ENCODE data around the gene STKLD1. TPM values are rescaled to one million over a fixed set of nuclear protein-coding genes. Genes with fewer than 3 reads are reported as not detected.

STKLD1 gene
- total RNA-seq, 4 donors from 2014 or later = 0.68 to 1.5 TPM; not detected in 2

DNA sequence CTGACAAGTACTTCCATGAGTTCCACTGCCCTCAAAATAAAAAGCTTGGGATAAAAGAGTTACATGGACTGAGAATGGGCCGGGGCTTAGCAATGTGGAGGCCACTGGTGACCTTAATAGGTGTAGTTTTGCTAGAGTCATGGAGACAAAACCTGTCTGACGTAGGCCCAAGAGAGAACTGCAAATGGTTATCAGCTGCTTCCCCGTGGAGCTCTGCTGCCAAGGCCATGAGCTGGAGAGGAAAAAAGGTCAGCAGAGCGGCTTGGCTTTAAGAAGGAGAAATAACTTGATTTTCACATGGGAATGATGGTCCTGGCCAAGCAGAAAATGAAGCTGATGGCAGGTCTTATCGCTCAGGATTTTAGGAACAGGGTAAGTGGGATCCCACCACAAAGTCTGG, 36.5 kb upstream of the STKLD1 start:
- TF ChIP-seq POLR2AphosphoS5 (IDR thresholded peaks at IDR 0.05) = no peak
- TF ChIP-seq, protein P1, sequence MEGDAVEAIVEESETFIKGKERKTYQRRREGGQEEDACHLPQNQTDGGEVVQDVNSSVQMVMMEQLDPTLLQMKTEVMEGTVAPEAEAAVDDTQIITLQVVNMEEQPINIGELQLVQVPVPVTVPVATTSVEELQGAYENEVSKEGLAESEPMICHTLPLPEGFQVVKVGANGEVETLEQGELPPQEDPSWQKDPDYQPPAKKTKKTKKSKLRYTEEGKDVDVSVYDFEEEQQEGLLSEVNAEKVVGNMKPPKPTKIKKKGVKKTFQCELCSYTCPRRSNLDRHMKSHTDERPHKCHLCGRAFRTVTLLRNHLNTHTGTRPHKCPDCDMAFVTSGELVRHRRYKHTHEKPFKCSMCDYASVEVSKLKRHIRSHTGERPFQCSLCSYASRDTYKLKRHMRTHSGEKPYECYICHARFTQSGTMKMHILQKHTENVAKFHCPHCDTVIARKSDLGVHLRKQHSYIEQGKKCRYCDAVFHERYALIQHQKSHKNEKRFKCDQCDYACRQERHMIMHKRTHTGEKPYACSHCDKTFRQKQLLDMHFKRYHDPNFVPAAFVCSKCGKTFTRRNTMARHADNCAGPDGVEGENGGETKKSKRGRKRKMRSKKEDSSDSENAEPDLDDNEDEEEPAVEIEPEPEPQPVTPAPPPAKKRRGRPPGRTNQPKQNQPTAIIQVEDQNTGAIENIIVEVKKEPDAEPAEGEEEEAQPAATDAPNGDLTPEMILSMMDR (IDR thresholded peaks at IDR 0.05) = no peak
- no peak for TF ChIP-seq POLR2A (IDR thresholded peaks at IDR 0.05)
- TF ChIP-seq EP300 (IDR thresholded peaks at IDR 0.05; ENCODE audit: low read depth) = no peak
- Histone ChIP-seq H3K36me3 (peaks cover 0 to 10% (median 3%) of the 10 kb centered on the region in 4 donors), H3K27ac (peak overlapping the region in 2 of 4 donors; percentile 5 to 11), H3K4me3 (no peak overlapping the region), H3K27me3 (no peaks in the 10 kb centered on the region), H3K9me3 (no peaks in the 10 kb centered on the region), H3K4me1 (peaks cover 0 to 16% (median 14%) of the 10 kb centered on the region in 4 donors)
- intact Hi-C loops (cut with DNase I; ENCODE audit: low total_unique reads) = no loop called here
- WGBS, 2 donors (ENCODE audit: low coverage in 1 of 2) = 83 to 100% methylated on average over 1 to 5 of the region's 5 CpGs
- DNase-seq = no peak
- in situ Hi-C loops (cut with MboI; ENCODE audit: low pct_ligation_motif_present in 1 of 4, low pct_unique_long_range_greater_than_20kb in 1 of 4, low sequenced_read_pairs in 3 of 4) = loop anchor here in 1 of 4 donors (25.0 kb wide), 1 partner anchor 302 kb away; the partner anchor contains the start of gene GTF3C5

DNA sequence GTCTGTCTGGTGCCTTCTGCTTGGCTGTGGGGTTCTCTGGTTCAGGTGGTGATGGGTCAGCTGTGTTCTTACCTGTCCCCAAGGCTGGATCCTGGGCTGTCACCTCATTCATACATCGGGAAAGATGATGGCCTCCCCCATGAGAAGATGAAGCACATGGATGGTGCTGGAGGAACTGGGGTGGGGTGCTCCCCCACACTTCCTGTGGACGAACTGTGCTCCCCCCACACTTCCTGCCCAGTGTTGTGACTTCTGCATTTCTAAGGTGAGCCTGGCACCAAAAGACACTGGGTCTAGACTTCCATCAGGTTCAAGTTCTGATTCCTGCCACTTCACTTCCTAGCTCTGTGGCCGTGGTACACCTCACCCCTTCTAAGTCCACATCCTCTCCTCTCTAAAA, 35.9 kb upstream of the STKLD1 start:
- Histone ChIP-seq H3K9me3 (no peaks in the 10 kb centered on the region), H3K27ac (peak overlapping the region in 1 of 4 donors; percentile 31), H3K27me3 (no peaks in the 10 kb centered on the region), H3K4me3 (no peak overlapping the region), H3K36me3 (peaks cover 0 to 10% (median 3%) of the 10 kb centered on the region in 4 donors), H3K4me1 (peaks cover 0 to 10% (median 8%) of the 10 kb centered on the region in 4 donors)
- WGBS, 2 donors (ENCODE audit: low coverage in 1 of 2) = 84% methylated on average over 3 of the region's 3 CpGs; no CpG with 5 or more reads in 1 of the 2 donors
- in situ Hi-C loops (cut with MboI; ENCODE audit: low pct_ligation_motif_present in 1 of 4, low pct_unique_long_range_greater_than_20kb in 1 of 4, low sequenced_read_pairs in 3 of 4) = loop anchor here in 1 of 4 donors (25.0 kb wide), 1 partner anchor 303 kb away; the partner anchor contains the start of gene GTF3C5
- no peak for TF ChIP-seq POLR2AphosphoS5 (IDR thresholded peaks at IDR 0.05)
- TF ChIP-seq EP300 (IDR thresholded peaks at IDR 0.05; ENCODE audit: low read depth) = no peak
- TF ChIP-seq, protein P1 (IDR thresholded peaks at IDR 0.05) = no peak
- TF ChIP-seq POLR2A (IDR thresholded peaks at IDR 0.05) = no peak
- no peak for DNase-seq
- intact Hi-C loops (cut with DNase I; ENCODE audit: low total_unique reads) = no loop called here

DNA sequence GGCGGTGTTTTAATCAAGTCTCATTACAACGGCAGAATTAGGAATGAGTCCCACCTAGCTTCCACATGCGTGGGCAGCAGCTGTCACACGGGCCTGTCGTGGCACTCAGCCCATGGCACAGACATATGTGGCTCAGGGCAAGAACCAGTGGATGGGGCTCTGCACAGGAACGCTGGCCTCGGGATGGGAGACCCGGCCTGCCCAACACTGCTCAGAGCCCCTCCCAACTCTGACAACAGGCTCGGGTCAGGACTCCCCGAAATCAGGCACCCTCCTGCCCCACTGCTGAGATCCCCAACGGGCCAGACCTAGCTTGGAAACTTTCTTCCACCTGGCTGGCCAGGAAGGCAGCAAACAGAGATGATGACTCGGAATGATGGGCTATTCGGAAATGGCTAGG, 35.2 kb upstream of the STKLD1 start:
- peak overlapping the region in 3 of 4 donors; percentile 15 to 49 (median 31) for H3K27ac ChIP-seq

GRCh38 chr9:133341369-133342068, 34.6 kb upstream of the STKLD1 start:
- peak; percentile 47 for DNase-seq
- Histone ChIP-seq H3K27ac (peak overlapping the region; percentile 15 to 53 (median 40)), H3K4me1 (peaks cover 4 to 10% (median 8%) of the 10 kb centered on the region in 4 donors), H3K27me3 (no peaks in the 10 kb centered on the region), H3K4me3 (no peak overlapping the region), H3K9me3 (no peaks in the 10 kb centered on the region), H3K36me3 (peaks cover 0 to 10% (median 3%) of the 10 kb centered on the region in 4 donors)
- intact Hi-C loops (cut with DNase I; ENCODE audit: low total_unique reads) (no loop called here), in situ Hi-C loops (cut with MboI; ENCODE audit: low pct_ligation_motif_present in 1 of 4, low pct_unique_long_range_greater_than_20kb in 1 of 4, low sequenced_read_pairs in 3 of 4) (loop anchor here in 1 of 4 donors (25.0 kb wide), 1 partner anchor 304 kb away; the partner anchor contains the start of gene GTF3C5)
- TF ChIP-seq, protein P1 (IDR thresholded peaks at IDR 0.05) = no peak
- TF ChIP-seq POLR2A (IDR thresholded peaks at IDR 0.05) = no peak
- no peak for TF ChIP-seq POLR2AphosphoS5 (IDR thresholded peaks at IDR 0.05)
- no peak for TF ChIP-seq EP300 (IDR thresholded peaks at IDR 0.05; ENCODE audit: low read depth)
- 90% methylated on average over 15 of the region's 15 CpGs; no CpG with 5 or more reads in 1 of the 2 donors for WGBS, 2 donors (ENCODE audit: low coverage in 1 of 2)

More for the DNA sequence above, 35.2 kb upstream of the STKLD1 start:
- TF ChIP-seq POLR2AphosphoS5 (IDR thresholded peaks at IDR 0.05) (no peak), POLR2A (IDR thresholded peaks at IDR 0.05) (no peak), EP300 (IDR thresholded peaks at IDR 0.05; ENCODE audit: low read depth) (no peak)
- TF ChIP-seq, protein P1 (IDR thresholded peaks at IDR 0.05) = no peak
- intact Hi-C loops (cut with DNase I; ENCODE audit: low total_unique reads) = no loop called here
- in situ Hi-C loops (cut with MboI; ENCODE audit: low pct_ligation_motif_present in 1 of 4, low pct_unique_long_range_greater_than_20kb in 1 of 4, low sequenced_read_pairs in 3 of 4) = loop anchor here in 1 of 4 donors (25.0 kb wide), 1 partner anchor 304 kb away; the partner anchor contains the start of gene GTF3C5
- Histone ChIP-seq H3K36me3 (peaks cover 0 to 10% (median 3%) of the 10 kb centered on the region in 4 donors), H3K4me1 (peaks cover 0 to 8% (median 7%) of the 10 kb centered on the region in 4 donors), H3K9me3 (no peaks in the 10 kb centered on the region), H3K4me3 (no peak overlapping the region), H3K27me3 (no peaks in the 10 kb centered on the region)
- DNase-seq = no peak
- 80 to 87% methylated on average over 1 to 13 of the region's 13 CpGs for WGBS, 2 donors (ENCODE audit: low coverage in 1 of 2)
